AG09309 (cell line): ENCODE data around the gene TNS2.

Source experiments
- DNase-seq: peaks from one replicate; pipeline ENCODE4 v3.0.0-alpha.2; 2010; ENCODE audit warnings: low read depth
- H3K4me3 ChIP-seq: 2 replicates; pipeline ENCODE4 v1.5.1; 2011; ENCODE audit warnings: mild to moderate bottlenecking, low read depth, low read length, moderate library complexity; ENCODE audit not compliant: control insufficient read depth
- CTCF ChIP-seq: IDR thresholded peaks from 2 replicates; pipeline ENCODE4 v1.5.1; 2011; ENCODE audit warnings: mild to moderate bottlenecking, low read depth, low read length, inconsistent platforms; ENCODE audit not compliant: insufficient read depth, control insufficient read depth; ENCODE audit errors: missing control alignments

TNS2 gene

GRCh38 chr12:53063708-53064612 is 14.1 kb downstream of the TNS2 start:
- no peak for TF ChIP-seq CTCF
- no peak overlapping the region for H3K4me3 ChIP-seq
- peak; percentile 67 for DNase-seq

GRCh38 chr12:53064613-53065436 is 15.0 kb downstream of the TNS2 start:
- H3K4me3 ChIP-seq: no peak overlapping the region
- no peak for DNase-seq
- TF ChIP-seq CTCF: no peak

GRCh38 chr12:53065470-53065869 is 15.6 kb downstream of the TNS2 start:
- no peak for DNase-seq
- no peak for TF ChIP-seq CTCF
- no peak overlapping the region for H3K4me3 ChIP-seq

- DNase-seq: no peak
- TF ChIP-seq CTCF: peak; percentile 87
- no peak overlapping the region for H3K4me3 ChIP-seq
Observed at GRCh38 chr12:53065975-53066931, 16.4 kb downstream of the TNS2 start.

- no peak overlapping the region for H3K4me3 ChIP-seq
- TF ChIP-seq CTCF: no peak
- no peak for DNase-seq
Observed at GRCh38 chr12:53067074-53067992, 17.5 kb downstream of the TNS2 start.
